Activated CD8-positive, alpha-beta memory T cell treated with anti-CD3 and anti-CD28 coated beads for 48 hours (primary cell): ENCODE results near the gene FEZ2.
"Not testable (repeated sequence)": the region's sequence is repeated elsewhere in the genome, so short reads cannot be mapped to it uniquely, and the experiment has no call there.

Source experiments
- DNase-seq, 3 experiments: peaks; one replicate each; pipeline ENCODE4 v3.0.0-alpha.2; 2020; ENCODE audit warnings: low read depth in 2 of 3, low spot score in 2 of 3

FEZ2 gene

GRCh38 chr2:36597532-36598377 lies at the start of gene FEZ2:
TSS of gene FEZ2 (minus strand) at chr2:36598168. CDS start at chr2:36598142, 26 bp downstream.
- DNase-seq = peak; percentile 24 to 63 (median 58)

GRCh38 chr2:36634981-36635597 lies 37.1 kb upstream of the FEZ2 start:
- DNase-seq = no peak

DNA sequence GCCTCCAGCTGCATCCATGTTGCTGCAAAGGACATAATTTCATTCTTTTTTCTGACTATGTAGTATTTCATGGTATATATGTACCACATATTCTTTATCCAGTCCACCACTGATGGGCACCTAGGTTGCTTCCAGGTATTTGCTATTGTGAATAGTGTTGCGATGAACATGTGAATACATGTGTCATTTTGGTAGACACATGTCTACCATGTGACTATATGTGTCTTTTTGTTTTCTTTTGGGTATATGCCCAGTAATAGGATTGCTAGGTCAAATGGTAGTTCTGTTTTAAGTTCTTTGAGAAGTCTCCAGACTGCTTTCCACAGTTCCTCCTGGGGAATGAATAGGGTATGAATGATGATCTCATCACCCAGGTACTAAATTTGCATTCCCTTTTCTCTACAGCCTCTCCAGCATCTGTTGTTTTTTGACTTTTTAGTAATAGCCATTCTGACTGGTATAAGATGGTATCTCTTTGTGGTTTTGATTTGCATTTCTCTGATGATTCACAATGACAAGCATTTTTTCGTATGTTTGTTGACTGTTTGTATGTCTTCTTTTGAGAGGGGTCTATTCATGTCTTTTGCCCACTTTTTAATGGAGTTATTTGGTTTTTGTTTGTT lies 35.6 kb upstream of the FEZ2 start:
- no peak for DNase-seq

DNA sequence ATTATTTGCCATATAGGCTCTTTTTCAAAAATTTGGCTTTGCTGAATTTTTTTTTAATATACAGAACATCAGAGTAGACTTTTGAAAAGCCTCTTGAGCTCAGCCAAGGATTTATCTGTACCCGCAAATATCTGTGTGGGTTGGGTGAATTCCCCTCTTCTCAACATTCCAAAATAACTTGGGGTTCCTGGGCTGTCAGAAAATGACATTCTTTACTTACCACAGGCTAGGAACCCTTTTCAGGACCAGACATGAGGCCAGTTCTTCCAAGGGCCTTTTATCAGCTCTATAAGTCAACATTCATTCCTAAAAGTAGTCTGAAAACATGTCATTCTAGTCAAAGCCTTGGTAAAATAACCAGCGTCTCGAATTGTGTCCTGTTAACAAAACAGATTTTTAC lies 28.8 kb upstream of the FEZ2 start:
- no peak for DNase-seq

DNA sequence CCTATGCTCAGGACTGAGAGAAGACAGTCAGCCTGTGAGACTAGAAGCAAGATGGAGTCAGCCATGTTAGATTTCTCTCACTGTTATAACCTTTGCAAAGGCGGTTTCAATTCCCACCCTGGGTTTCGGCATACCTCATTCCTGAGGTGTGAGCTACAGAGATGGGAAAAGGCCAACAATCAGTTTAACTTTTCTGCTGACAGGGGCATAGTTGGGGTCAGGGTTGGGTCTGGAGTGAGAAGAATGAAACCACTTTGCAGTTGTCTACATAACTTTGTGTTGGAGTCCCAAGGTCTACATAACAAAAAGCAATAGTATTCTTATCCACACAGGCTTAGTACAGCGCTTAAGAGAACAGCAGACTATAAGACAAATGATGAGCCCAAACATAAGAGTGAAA lies 28.1 kb upstream of the FEZ2 start:
- no peak for DNase-seq

GRCh38 chr2:36625304-36625703 lies 27.3 kb upstream of the FEZ2 start:
- no peak for DNase-seq

- no peak for DNase-seq
Observed at GRCh38 chr2:36620321-36620720, 22.4 kb upstream of the FEZ2 start.

GRCh38 chr2:36618381-36618780 lies 20.4 kb upstream of the FEZ2 start:
- DNase-seq = no peak

- DNase-seq = no peak
Observed at GRCh38 chr2:36616947-36617346, 19.0 kb upstream of the FEZ2 start.

DNA sequence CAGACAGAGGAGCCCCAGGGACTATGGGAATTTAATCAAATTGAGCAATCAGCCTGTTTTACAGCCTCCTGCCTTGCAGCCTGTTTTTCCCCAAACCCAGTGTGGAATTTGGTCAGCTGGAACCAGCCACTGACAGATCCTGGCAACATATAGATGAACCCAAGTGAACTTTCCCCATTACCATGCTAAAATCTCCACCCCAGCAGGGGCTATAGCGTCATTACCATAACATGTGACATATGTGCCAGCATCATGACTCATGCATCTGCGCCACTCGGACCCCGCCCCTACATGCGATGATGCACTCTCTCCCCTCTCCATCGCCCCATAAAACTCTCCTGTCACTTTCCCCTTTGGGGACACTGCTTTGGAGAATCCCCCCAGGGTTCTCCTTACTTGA lies 17.3 kb upstream of the FEZ2 start:
- DNase-seq = no peak

- no peak for DNase-seq
Observed at GRCh38 chr2:36613801-36614200, 15.8 kb upstream of the FEZ2 start.

- no peak for DNase-seq
Observed at GRCh38 chr2:36611316-36611990, 13.5 kb upstream of the FEZ2 start.

DNA sequence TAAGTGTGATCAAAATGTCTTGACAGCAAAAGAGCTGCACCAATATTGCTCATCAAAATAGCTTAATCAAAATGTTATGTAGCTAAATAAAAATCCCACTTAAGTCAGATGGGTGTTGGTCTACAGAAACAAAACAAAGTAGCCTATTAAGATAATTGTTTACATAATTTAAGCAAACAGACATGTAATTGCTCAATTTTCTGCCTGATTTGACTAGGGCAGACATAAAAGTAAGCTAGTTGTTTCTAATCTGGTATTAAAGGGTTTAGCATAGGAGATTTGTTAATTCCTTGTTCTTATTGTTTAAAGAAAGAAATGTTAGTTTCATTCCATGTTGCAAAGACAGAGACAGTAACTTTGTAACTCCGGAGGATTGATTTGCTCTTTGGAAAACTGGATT lies 11.5 kb upstream of the FEZ2 start:
- DNase-seq = no peak

DNA sequence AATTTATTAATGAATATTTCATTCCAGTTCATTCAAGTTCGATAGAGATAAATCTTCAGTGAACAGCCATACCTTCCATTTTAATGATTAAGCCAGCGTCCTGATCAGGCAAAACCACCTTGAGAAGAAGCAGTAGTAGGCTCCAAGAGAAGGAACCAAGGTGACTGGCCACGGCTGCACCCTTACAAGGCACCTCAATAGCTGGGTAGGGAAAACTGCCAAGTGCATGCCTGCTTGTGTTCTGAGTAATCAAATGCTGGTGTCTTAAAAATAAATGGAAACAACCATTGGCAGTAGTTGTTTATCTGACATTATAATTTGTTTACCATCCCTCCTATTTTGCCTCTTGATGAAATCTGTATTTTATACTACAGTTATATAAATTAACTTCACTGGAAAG lies 10.0 kb upstream of the FEZ2 start:
- no peak for DNase-seq

DNA sequence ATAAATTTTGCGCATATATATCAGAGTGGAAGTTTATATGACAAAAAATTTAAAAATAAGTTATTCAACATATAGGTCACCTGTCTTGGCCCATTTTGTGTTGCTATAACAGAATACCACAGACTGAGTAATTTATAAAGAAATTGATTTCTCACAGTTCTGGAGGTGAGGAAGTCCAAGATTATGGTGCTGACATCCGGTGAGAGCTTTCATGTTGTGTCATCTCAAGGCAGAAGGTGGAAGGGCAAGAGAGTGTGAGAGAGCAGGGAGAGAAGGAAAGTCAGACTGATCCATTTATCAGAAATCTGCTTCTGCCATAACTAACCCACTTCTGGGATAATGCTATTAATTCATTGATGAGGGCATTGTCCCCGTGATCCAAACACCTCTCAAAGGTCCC lies 9.0 kb upstream of the FEZ2 start:
- no peak for DNase-seq

DNA sequence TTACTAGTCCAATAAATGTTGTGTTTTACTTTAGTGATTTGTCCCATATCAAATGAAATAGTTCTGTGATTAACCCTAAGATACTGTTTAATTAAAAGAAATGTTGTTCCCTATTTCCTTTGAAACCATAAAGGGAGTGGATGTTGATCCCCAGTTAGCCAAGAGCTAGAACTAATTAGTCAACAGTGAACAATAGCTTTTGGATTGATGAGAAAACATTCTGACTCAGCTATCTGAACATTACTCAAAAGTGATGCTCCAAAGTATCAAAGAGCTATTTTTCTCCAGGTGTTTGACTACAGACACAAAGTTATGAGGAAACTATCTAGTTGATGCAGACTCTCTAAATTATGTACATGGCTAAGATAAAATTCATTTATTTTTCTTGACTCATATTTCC lies 7.3 kb upstream of the FEZ2 start:
- DNase-seq = no peak

DNA sequence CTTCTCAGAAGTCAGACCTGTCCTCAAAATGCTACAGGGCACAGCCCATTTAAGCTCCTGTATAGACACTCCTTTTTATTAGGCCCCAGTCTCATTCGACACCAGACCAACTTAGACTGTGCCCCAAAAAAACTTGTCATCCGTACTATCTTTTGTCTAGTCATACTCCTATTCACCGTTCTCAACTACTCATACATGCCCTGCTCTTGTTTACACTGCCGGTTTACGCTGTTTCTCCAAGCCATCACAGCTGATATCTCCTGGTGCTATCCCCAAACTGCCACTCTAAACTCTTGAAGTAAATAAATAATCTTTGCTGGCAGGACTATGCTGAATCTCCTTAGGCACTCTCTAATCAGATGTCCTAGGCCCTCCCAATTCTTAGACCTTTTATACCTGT lies 5.7 kb upstream of the FEZ2 start:
- not testable (repeated sequence) for DNase-seq

- DNase-seq = no peak
Observed at GRCh38 chr2:36597003-36597531, 901 bp downstream of the FEZ2 start.

GRCh38 chr2:36596397-36596796 lies 1.6 kb downstream of the FEZ2 start:
- no peak for DNase-seq

GRCh38 chr2:36594849-36595248 lies 3.1 kb downstream of the FEZ2 start:
- no peak for DNase-seq

DNA sequence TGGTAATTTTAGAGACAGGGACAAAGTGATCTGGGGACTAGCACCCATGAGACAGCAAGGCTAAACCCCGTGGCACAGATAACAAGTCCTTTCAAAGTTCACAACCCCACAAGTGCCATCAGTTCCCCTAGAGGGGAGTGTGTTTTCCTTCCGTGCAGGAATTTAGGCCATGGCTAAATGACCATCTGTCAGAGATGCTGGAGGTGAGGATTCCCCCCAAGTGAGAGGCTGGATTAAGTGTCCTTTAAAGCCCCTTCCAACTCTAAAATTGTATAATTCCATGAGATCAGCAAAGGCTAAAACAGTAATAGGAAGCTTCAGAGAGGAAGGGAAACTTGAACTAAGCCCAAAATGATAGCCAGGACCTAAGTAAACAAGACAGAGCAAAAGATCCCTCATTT lies 8.7 kb downstream of the FEZ2 start:
- no peak for DNase-seq

- no peak for DNase-seq
Observed at GRCh38 chr2:36587556-36587955, 10.4 kb downstream of the FEZ2 start.
